COLO829 (cell line): ENCODE results near the gene PLD1.
A peak's percentile ranks its signal among the peaks of the same experiment; 100 is the strongest.

Experiments used
- DNase-seq: peaks from one replicate; pipeline ENCODE4 v3.0.0; 2012; ENCODE audit warnings: low spot score

PLD1 gene

DNA sequence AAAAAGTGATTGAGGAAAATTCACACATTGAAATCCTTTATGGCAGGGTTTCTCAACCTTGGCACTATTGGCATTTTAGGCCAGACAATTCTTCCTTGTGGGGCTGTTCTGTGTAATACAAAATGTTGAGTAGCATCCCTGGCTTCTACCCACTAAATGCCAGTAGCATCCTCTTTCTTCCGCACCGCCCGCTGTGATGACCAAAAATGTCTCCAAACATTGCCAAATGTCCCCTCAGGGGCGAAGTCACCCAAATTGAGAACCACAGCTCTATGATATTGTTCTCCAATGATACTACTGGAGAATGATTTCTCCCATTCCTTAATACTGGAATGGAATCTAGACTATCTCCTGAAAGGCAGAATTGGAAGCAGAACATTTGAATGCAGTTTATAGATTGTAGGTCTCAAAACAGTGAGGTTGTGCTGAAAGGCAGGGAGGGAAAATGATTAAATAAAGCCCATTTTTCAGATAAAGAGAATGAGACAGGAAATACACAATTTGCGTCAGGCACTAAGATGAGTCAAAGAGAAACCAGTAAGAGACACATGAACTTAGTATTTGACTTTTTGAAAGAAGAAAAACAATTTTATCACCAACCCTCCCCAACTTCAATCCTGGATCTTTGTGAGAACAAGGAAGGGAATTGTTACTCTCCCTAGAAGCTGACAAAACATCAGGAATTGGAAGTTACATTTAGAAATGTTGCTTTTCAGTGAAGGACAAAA, 248.5 kb downstream of the PLD1 start:
- DNase-seq: peak; percentile 35

- no peak for DNase-seq
Measured at GRCh38 chr3:171559586-171559985, 250.7 kb downstream of the PLD1 start.

- DNase-seq: no peak
Measured at GRCh38 chr3:171558188-171558696, 252.0 kb downstream of the PLD1 start.

DNA sequence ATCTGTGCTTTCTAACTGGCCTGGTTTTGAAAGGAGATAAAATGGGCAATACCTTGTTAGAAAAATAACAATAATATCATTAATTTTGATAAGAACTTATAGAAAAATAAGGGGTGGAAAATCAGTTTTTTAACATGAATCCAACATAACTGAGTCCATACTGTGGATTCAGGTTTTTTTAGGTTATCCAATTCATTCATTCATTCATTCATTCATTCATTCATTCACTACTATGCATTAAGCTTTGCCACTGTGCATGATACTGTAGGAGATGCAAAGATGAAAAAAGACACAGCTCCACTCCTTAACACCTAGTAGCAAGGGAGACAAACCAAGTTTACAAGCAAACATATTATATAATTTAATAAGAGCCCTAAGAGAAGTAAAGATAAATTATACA, 253.1 kb downstream of the PLD1 start:
- DNase-seq: no peak

DNA sequence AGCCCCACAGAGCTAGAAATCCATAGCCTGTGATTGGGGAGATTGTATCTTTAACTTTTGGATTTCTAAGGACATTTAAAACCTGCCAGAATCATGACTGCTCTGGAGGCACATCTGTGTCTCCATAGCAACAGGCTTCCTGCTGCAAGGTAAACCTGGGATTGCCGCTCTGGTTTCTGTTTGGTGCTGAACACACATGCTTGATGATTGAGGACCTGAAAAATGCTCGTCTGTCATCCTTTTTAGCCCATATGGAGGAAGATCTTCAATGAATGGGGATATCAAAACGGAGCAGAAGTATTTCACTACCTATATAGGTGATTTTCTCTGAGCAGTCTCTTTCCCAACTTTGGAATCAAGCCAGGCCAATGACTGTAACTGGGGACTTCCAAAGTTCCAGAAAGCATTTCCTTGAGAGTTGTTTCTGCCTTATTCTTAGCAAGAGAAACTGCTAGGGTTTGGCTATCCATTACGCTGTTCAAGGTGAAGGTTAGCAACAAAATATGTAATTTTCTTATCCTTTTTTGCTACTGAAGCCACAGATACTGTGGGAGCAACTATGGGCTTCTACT, 253.6 kb downstream of the PLD1 start:
- no peak for DNase-seq

GRCh38 chr3:171556148-171556547, 254.1 kb downstream of the PLD1 start:
- no peak for DNase-seq

DNA sequence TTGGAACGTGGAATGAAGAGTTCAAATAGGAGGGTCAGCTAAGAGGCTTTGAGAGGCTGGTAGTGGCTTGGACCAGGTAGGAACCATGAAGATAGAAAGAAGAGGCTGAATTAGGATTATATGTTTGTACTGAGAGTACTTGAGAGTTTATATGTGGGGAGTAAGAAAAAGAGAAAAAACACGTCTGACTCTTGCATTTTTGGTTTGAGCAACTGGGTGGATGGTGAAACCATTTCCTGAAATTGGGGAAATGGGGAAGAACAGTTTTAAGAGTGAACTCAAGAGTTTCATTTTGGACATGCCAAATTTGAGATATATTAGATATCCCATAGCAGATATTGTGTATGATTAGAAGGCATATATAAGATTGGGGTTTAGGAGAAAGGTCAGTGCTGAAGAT, 257.2 kb downstream of the PLD1 start:
- no peak for DNase-seq

DNA sequence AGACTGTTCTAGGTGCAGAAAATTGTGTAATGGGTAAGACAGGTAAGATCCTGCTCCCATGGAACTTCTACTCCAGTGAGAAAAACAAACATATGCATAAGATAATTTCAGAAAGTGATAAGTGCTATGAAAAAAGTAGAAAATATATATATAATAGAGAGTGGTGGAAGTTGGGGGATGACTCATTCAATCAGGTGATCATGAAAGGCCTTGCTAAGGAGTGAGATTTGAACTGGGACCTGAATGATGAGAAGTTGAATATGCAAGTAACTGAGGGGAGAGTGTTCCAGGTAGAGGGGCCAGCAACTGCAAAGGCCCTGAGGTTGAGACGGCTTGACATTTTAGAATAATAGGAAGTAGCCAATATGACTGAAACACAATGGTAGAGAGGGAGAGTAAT, 257.8 kb downstream of the PLD1 start:
- no peak for DNase-seq

- no peak for DNase-seq
Measured at GRCh38 chr3:171551296-171551695, 259.0 kb downstream of the PLD1 start.
